Gastroesophageal sphincter (tissue), 4 donors: ENCODE measurements around the gene CSNK1G3. TPM values are rescaled to one million over a fixed set of nuclear protein-coding genes. Genes with fewer than 3 reads are reported as not detected.

Experiments
- ATAC-seq: fragments of 150-250 bp; one replicate; pipeline ENCODE4 v1.9.1; 2016; ENCODE audit warnings: mild to moderate bottlenecking, moderate library complexity
- H3K27ac ChIP-seq, 4 donors: fragments of 200-600 bp; sonication (generic) in 3 of 4; 1 replicate in 3 of 4; 2 replicates in 1 of 4; pipeline ENCODE4 v1.5.1; 2016 to 2019
- H3K27me3 ChIP-seq: fragments of 200-600 bp; sonication (generic); one replicate; pipeline ENCODE4 v1.5.1; 2019
- H3K36me3 ChIP-seq, 2 donors: fragments of 200-600 bp; sonication (generic); one replicate each; pipeline ENCODE4 v1.5.1; 2019; ENCODE audit warnings: control low read depth in 1 of 2
- H3K4me1 ChIP-seq, 3 donors: fragments of 200-600 bp; sonication (generic); 1 replicate in 2 of 3; 2 replicates in 1 of 3; pipeline ENCODE4 v1.5.1; 2016 to 2019; ENCODE audit warnings: control low read depth in 2 of 3
- H3K4me3 ChIP-seq, 2 donors: fragments of 200-600 bp; sonication (generic); one replicate each; pipeline ENCODE4 v1.5.1; 2019; ENCODE audit warnings: mild to moderate bottlenecking in 1 of 2, moderate library complexity in 1 of 2
- H3K9me3 ChIP-seq, 3 donors: fragments of 200-600 bp; sonication (generic); one replicate each; pipeline ENCODE4 v1.5.1; 2017 to 2019; ENCODE audit warnings: control low read depth in 2 of 3
- EP300 ChIP-seq: sonication (generic); formaldehyde crosslinking; IDR thresholded peaks from one replicate; pipeline ENCODE4 v1.6.1; 2017; ENCODE audit warnings: antibody characterized with exemption, mild to moderate bottlenecking
- POLR2A ChIP-seq, 2 donors: fragments of 450-650 bp; IDR thresholded peaks; one replicate each; pipeline ENCODE4 v1.6.1; 2017; ENCODE audit warnings: antibody characterized with exemption in 2 of 2, mild to moderate bottlenecking in 2 of 2, moderate library complexity in 1 of 2
- POLR2AphosphoS5 ChIP-seq: sonication (generic); formaldehyde crosslinking; IDR thresholded peaks from one replicate; pipeline ENCODE4 v1.6.1; 2017; ENCODE audit warnings: antibody characterized with exemption
- WGBS, 2 donors: methylation state at CpG; one replicate each; pipeline ENCODE4 v1.1.5; 2018; ENCODE audit warnings: low coverage in 1 of 2; 5-methylcytosine and 5-hydroxymethylcytosine counted together
- total RNA-seq, 4 donors: library from RNA; depleted of rRNA; stranded (reverse); fragments of >200 nt; gene quantifications; one replicate each; pipeline ENCODE4 v1.1.0, GENCODE V29; 2016
- TF ChIP-seq, protein P1 (sequence below), 4 experiments: fragments of 200-600 bp in 2 of 4; fragments of 450-650 bp in 2 of 4; sonication (generic) in 1 of 4; IDR thresholded peaks; one replicate each; pipeline ENCODE4 v1.5.1; 2017 to 2019; ENCODE audit warnings: antibody characterized with exemption in 4 of 4, mild to moderate bottlenecking in 2 of 4, moderate library complexity in 2 of 4

CSNK1G3 gene
- total RNA-seq, 4 donors from 2014 or later = 42.8 to 65.0 (median 55.6) TPM

DNA sequence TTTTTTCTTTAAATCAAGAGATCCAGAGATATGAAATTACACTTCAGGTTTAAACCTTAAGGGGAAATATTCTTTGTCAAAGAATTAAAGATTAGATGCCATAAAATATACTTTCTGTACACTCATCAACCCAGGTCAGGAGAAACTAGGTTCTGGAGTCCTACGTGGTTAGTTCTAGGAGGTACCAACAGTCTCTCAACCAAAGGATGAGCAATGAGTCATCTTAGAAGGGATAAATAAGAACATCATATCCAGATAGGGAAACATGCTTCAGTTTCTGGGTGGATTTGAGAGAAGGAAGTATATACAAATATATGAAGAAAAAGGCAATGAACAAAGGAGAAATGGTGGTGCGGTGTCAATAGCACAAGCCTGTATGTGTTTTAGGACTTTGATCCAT is 98.2 kb downstream of the CSNK1G3 start:
- TF ChIP-seq, protein P1, sequence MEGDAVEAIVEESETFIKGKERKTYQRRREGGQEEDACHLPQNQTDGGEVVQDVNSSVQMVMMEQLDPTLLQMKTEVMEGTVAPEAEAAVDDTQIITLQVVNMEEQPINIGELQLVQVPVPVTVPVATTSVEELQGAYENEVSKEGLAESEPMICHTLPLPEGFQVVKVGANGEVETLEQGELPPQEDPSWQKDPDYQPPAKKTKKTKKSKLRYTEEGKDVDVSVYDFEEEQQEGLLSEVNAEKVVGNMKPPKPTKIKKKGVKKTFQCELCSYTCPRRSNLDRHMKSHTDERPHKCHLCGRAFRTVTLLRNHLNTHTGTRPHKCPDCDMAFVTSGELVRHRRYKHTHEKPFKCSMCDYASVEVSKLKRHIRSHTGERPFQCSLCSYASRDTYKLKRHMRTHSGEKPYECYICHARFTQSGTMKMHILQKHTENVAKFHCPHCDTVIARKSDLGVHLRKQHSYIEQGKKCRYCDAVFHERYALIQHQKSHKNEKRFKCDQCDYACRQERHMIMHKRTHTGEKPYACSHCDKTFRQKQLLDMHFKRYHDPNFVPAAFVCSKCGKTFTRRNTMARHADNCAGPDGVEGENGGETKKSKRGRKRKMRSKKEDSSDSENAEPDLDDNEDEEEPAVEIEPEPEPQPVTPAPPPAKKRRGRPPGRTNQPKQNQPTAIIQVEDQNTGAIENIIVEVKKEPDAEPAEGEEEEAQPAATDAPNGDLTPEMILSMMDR (IDR thresholded peaks at IDR 0.05) = no peak
- TF ChIP-seq POLR2AphosphoS5 (no peak), EP300 (no peak), POLR2A (IDR thresholded peaks at IDR 0.05) (no peak)
- H3K36me3 ChIP-seq = peaks cover 0 to 32% of the 10 kb centered on the region in 2 donors
- WGBS, 2 donors = 70 to 93% methylated on average over 2 of the region's 2 CpGs
- H3K27me3 ChIP-seq = no peaks in the 10 kb centered on the region
- peaks cover 0 to 7% (median 4%) of the 10 kb centered on the region in 3 donors for H3K4me1 ChIP-seq
- H3K9me3 ChIP-seq = no peaks in the 10 kb centered on the region
- ATAC-seq = no peak
- H3K4me3 ChIP-seq = no peak overlapping the region
- H3K27ac ChIP-seq = peak overlapping the region in 1 of 4 donors; percentile 21

DNA sequence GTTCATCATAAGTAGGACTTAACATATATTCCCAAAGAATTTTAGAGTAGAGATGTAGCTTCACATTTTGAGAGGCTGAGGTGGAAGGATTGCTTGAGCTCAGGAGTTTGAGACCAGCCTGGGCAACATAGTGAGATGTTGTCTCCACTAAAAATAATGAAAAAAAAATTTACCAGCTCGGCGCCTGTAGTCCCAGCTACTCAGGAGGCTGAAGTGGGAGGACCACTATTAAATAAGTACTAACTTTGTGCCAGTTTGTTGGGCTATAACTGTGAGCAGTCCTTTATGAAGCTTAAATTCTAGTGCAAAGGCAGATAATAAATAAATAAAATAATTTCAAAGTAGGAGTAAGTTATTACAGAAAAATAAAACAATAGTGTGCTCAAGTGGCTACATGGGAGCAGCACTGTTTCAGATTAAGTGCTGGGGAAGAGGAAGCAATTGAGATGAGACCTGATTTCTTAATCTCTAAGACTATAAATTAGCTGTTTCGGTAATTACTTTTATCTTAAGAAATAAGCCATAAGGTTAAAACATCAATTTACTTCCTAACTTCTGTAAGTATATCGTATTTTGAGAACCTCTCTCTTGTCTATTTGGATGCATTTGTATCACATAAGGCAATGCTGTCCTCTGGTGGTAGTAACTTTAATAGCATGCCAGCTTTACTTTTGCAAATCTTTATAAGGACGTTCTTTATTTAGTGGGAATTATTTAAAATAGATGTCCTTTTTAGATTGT is 98.9 kb downstream of the CSNK1G3 start:
- 24 to 39% methylated on average over 5 of the region's 5 CpGs for WGBS, 2 donors
- H3K36me3 ChIP-seq = peaks cover 0 to 38% of the 10 kb centered on the region in 2 donors
- ATAC-seq = peak; percentile 62
- no peak overlapping the region for H3K4me3 ChIP-seq
- no peaks in the 10 kb centered on the region for H3K9me3 ChIP-seq
- TF ChIP-seq, protein P1 (IDR thresholded peaks at IDR 0.05) = peak; percentile 88 to 97 (median 93)
- no peak for TF ChIP-seq EP300
- H3K4me1 ChIP-seq = peaks cover 0 to 7% (median 4%) of the 10 kb centered on the region in 3 donors
- no peaks in the 10 kb centered on the region for H3K27me3 ChIP-seq
- peak overlapping the region in 1 of 4 donors; percentile 21 for H3K27ac ChIP-seq

DNA sequence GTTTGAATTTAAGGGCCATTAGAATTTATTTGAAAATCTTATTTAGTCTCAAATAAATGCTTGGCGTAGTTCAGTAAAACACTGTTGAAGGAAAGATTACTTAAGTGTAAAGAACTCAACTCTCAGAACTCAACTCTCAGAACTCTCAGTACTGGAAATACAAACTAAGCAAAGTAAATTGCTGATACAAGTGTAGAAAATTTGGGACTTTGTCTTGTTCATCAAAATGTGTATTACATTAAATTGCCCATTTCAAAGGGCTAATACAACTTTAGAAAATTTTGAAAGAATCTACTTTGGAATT is 99.4 kb downstream of the CSNK1G3 start:
- Histone ChIP-seq H3K4me3 (no peak overlapping the region), H3K27ac (no peak overlapping the region), H3K27me3 (no peaks in the 10 kb centered on the region), H3K4me1 (peaks cover 0 to 7% (median 4%) of the 10 kb centered on the region in 3 donors), H3K9me3 (no peaks in the 10 kb centered on the region), H3K36me3 (peaks cover 0 to 41% of the 10 kb centered on the region in 2 donors)
- TF ChIP-seq, protein P1 (IDR thresholded peaks at IDR 0.05) = no peak
- TF ChIP-seq POLR2A (IDR thresholded peaks at IDR 0.05) (no peak), EP300 (no peak)
- WGBS, 2 donors = 26 to 59% methylated on average over 1 of the region's 1 CpG
- no peak for ATAC-seq

DNA sequence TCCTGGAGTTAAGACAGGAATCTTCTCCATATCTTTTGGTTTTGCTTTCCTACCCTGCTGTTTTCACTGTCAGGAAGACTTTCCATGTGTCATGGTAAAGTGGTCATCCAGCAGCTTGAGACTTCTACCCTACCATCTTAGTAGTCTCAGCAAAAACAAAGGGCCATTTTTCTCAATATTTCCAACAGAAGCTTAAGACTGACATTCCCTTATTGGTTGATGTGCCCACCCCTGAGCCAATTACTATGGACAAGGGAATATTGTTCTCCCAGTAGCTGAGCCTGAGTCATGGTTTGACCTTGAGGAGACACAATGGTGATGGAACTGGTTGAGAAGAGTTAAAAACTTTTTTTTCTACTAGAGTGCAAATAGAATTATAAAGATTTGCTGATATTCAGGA is 105.6 kb downstream of the CSNK1G3 start:
- Histone ChIP-seq H3K9me3 (no peaks in the 10 kb centered on the region), H3K27me3 (no peaks in the 10 kb centered on the region), H3K36me3 (peaks cover 0 to 27% of the 10 kb centered on the region in 2 donors), H3K4me3 (no peak overlapping the region), H3K27ac (no peak overlapping the region), H3K4me1 (no peaks in the 10 kb centered on the region)
- ATAC-seq = no peak
- TF ChIP-seq, protein P1 (IDR thresholded peaks at IDR 0.05) = no peak
- TF ChIP-seq POLR2AphosphoS5 = no peak
- no peak for TF ChIP-seq EP300
- TF ChIP-seq POLR2A (IDR thresholded peaks at IDR 0.05) = no peak

DNA sequence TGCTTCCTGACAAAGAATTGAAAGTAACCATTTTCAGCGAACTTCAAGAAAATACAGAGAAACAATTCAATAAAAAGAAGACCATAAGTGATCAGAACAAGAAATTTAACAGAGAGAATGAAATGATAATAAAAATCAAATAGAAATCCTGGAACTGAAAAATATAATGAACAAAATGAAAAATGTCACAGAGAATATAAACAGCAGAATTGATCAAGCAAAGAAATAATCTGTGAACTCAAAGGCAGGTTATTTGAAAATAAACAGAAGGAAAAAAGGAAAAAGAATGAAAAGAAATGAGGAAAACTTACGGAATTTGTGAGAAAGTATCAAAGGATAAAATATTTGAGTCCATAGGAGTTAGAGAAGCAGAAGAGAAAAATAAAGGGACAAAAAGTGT is 114.1 kb downstream of the CSNK1G3 start:
- H3K36me3 ChIP-seq = no peaks in the 10 kb centered on the region
- H3K27ac ChIP-seq = no peak overlapping the region
- no peak overlapping the region for H3K4me3 ChIP-seq
- no peaks in the 10 kb centered on the region for H3K4me1 ChIP-seq
- peaks cover 9% of the 10 kb centered on the region for H3K27me3 ChIP-seq
- no peak for ATAC-seq
- WGBS, 2 donors = 71 to 96% methylated on average over 1 to 2 of the region's 2 CpGs
- TF ChIP-seq POLR2A (IDR thresholded peaks at IDR 0.05) = no peak
- peaks cover 0 to 28% (median 0%) of the 10 kb centered on the region in 3 donors for H3K9me3 ChIP-seq
